B cell (primary cell): ENCODE results near the gene FGFR2. TPM values are rescaled to one million over a fixed set of nuclear protein-coding genes. Genes with fewer than 3 reads are reported as not detected.

ENCODE experiments used
- ATAC-seq: fragments of 200-7000 bp; cut with Tn5 transposase; one replicate; pipeline ENCODE4 v1.10.0; 2021; ENCODE audit warnings: low read depth, mild to moderate bottlenecking, moderate number of reproducible peaks, moderate library complexity
- CTCF ChIA-PET: fragments of 350-600 bp; sonication (Branson Sonifier 250); formaldehyde crosslinking; loops from one replicate; lab custom pipeline; 2021; ENCODE audit warnings: antibody characterized with exemption, inconsistent platforms; lab: Charles Lee
- POLR2A ChIA-PET: fragments of 350-600 bp; sonication (Branson Sonifier 250); formaldehyde crosslinking; loops from one replicate; lab custom pipeline; 2021; ENCODE audit warnings: antibody characterized with exemption; lab: Charles Lee
- DNase-seq: peaks from one replicate; pipeline ENCODE4 v3.0.0; 2013
- H2AFZ ChIP-seq: 2 replicates; pipeline ENCODE4 v1.6.1; 2012; ENCODE audit warnings: mild to moderate bottlenecking, low read depth, low read length; ENCODE audit not compliant: insufficient read depth, poor library complexity, severe bottlenecking
- H3K27ac ChIP-seq, 2 donors: 1 replicate in 1 of 2; 2 replicates in 1 of 2; pipeline ENCODE4 v1.5.1; 2012 to 2013; ENCODE audit warnings: low read length in 2 of 2, mild to moderate bottlenecking in 2 of 2, moderate library complexity in 1 of 2
- H3K27me3 ChIP-seq, 4 experiments: fragments of 200-600 bp in 1 of 4; sonication (generic) in 1 of 4; replicated peaks in 1 of 4; 1 replicate in 2 of 4; 2 replicates in 2 of 4; pipeline versions ENCODE4 v1.6.1 to v1.7.0; 2013 to 2016; ENCODE audit warnings: low read length in 3 of 4, mild to moderate bottlenecking in 2 of 4, mixed read lengths in 1 of 4, moderate library complexity in 1 of 4; ENCODE audit not compliant: insufficient read depth in 4 of 4, control insufficient read depth in 3 of 4; ENCODE audit errors: control extremely low read depth in 1 of 4
- H3K36me3 ChIP-seq, 2 experiments: replicated peaks in 1 of 2; 1 replicate in 1 of 2; 2 replicates in 1 of 2; pipeline versions ENCODE4 v1.6.1 to v1.7.1; 2013; ENCODE audit warnings: low read length in 1 of 2; ENCODE audit not compliant: insufficient read depth in 2 of 2, control insufficient read depth in 1 of 2; ENCODE audit errors: control extremely low read depth in 1 of 2, extremely low read depth in 1 of 2
- H3K4me1 ChIP-seq, 2 donors: fragments of 200-600 bp in 1 of 2; sonication (generic) in 1 of 2; 1 replicate in 1 of 2; 2 replicates in 1 of 2; pipeline versions ENCODE4 v1.5.1 to v1.6.1; 2013 to 2017; ENCODE audit warnings: low read length in 2 of 2; ENCODE audit not compliant: control insufficient read depth in 2 of 2, insufficient read depth in 2 of 2
- H3K4me2 ChIP-seq: replicated peaks from 2 replicates; pipeline ENCODE3; 2012; ENCODE audit warnings: mild to moderate bottlenecking, low read depth, low read length; ENCODE audit not compliant: poor library complexity, severe bottlenecking
- H3K4me3 ChIP-seq, 5 experiments: fragments of 200-600 bp in 1 of 5; sonication (generic) in 1 of 5; 1 replicate in 3 of 5; 2 replicates in 2 of 5; pipeline versions ENCODE4 v1.5.1 to v1.7.0; 2011 to 2016; ENCODE audit warnings: low read length in 4 of 5, mild to moderate bottlenecking in 4 of 5, low read depth in 2 of 5, control low read depth in 1 of 5, moderate library complexity in 1 of 5; ENCODE audit not compliant: insufficient read depth in 1 of 5; ENCODE audit errors: control extremely low read depth in 1 of 5, extremely low read depth in 1 of 5
- H3K79me2 ChIP-seq: fragments of 200-600 bp; sonication (generic); one replicate; pipeline ENCODE4 v1.6.0; 2016; ENCODE audit warnings: low read length; ENCODE audit not compliant: control insufficient read depth, insufficient read depth
- H3K9ac ChIP-seq: fragments of 200-600 bp; sonication (generic); 2 replicates; pipeline ENCODE4 v1.6.1; 2017; ENCODE audit warnings: mild to moderate bottlenecking, low read length, moderate library complexity
- H3K9me3 ChIP-seq, 3 donors: one replicate each; pipeline versions ENCODE4 v1.6.1 to v1.7.1; 2013; ENCODE audit warnings: low read length in 2 of 3; ENCODE audit not compliant: control insufficient read depth in 2 of 3, insufficient read depth in 1 of 3; ENCODE audit errors: control extremely low read depth in 1 of 3
- H4K20me1 ChIP-seq: 2 replicates; pipeline ENCODE4 v1.6.0; 2012; ENCODE audit warnings: mild to moderate bottlenecking, low read length; ENCODE audit not compliant: insufficient read depth, control insufficient read depth, poor library complexity, severe bottlenecking
- H3K27ac Mint-ChIP-seq: one replicate; pipeline ENCODE4 v1.8.0; 2021; ENCODE audit warnings: mixed read lengths
- H3K27me3 Mint-ChIP-seq: one replicate; pipeline ENCODE4 v1.8.0; 2021; ENCODE audit warnings: mixed read lengths
- H3K4me1 Mint-ChIP-seq: one replicate; pipeline ENCODE4 v1.8.0; 2021; ENCODE audit warnings: mixed read lengths
- H3K4me3 Mint-ChIP-seq: one replicate; pipeline ENCODE4 v1.8.0; 2021; ENCODE audit warnings: mixed read lengths
- H3K9me3 Mint-ChIP-seq: one replicate; pipeline ENCODE4 v1.8.0; 2022; ENCODE audit warnings: mixed read lengths; ENCODE audit not compliant: insufficient read depth
- CTCF ChIP-seq: fragments of 200-600 bp; IDR thresholded peaks from one replicate; pipeline ENCODE4 v1.8.0; 2022; ENCODE audit warnings: antibody characterized with exemption, mild to moderate bottlenecking
- EZH2 ChIP-seq: IDR thresholded peaks from 2 replicates; pipeline ENCODE4 v1.6.1; 2012; ENCODE audit warnings: borderline replicate concordance, low read depth, mild to moderate bottlenecking, moderate library complexity, low read length; ENCODE audit not compliant: insufficient read depth, poor library complexity, severe bottlenecking
- WGBS: methylation state at CpG from one replicate; pipeline ENCODE4 v1.1.5; 2013; ENCODE audit warnings: missing lambda C conversion rate; ENCODE audit not compliant: insufficient coverage; 5-methylcytosine and 5-hydroxymethylcytosine counted together
- intact Hi-C: fragments of 100-400 bp; cut with micrococcal nuclease; formaldehyde crosslinking; loops from one replicate; pipeline ENCODE4 v1.10.0; 2022
- polyA plus RNA-seq: library from polyadenylated mRNA; depleted of rRNA; stranded (reverse); fragments of >200 nt; gene quantifications from 2 replicates; pipeline ENCODE4 v1.2.3, GENCODE V29; 2012
- total RNA-seq, 2 donors: library from RNA; stranded (reverse); fragments of 120-200 nt in 1 of 2; gene quantifications; 1 replicate in 1 of 2; 2 replicates in 1 of 2; pipeline versions ENCODE4 v1.2.3 to v1.2.4, GENCODE V29; 2013 to 2022

FGFR2 gene
- total and polyA plus RNA-seq, 2 donors (not counting 1 experiment from before 2014, with no cell fraction given): not detected

GRCh38 chr10:121500701-121501332 is 97.4 kb downstream of the FGFR2 start:
- no peaks in the 10 kb centered on the region for H3K4me1 Mint-ChIP-seq
- Histone ChIP-seq H3K4me2 (no peak overlapping the region), H3K9ac (no peak overlapping the region), H3K9me3 (no peaks in the 10 kb centered on the region), H3K4me3 (no peak overlapping the region), H4K20me1 (no peaks in the 10 kb centered on the region), H3K36me3 (no peaks in the 10 kb centered on the region), H2AFZ (no peak overlapping the region), H3K4me1 (no peaks in the 10 kb centered on the region), H3K79me2 (no peaks in the 10 kb centered on the region), H3K27ac (no peak overlapping the region), H3K27me3 (no peaks in the 10 kb centered on the region)
- ATAC-seq (no peak), DNase-seq (no peak)
- no peaks in the 10 kb centered on the region for H3K27me3 Mint-ChIP-seq
- no peak overlapping the region for H3K4me3 Mint-ChIP-seq
- CTCF ChIA-PET: no interaction called here
- no peaks in the 10 kb centered on the region for H3K9me3 Mint-ChIP-seq
- intact Hi-C loops: no loop called here
- 92% methylated on average over 13 of the region's 16 CpGs for WGBS
- no peak overlapping the region for H3K27ac Mint-ChIP-seq
- TF ChIP-seq CTCF: no peak
- no peak for TF ChIP-seq EZH2
- POLR2A ChIA-PET: no interaction called here

GRCh38 chr10:121497513-121498470 is 100.5 kb downstream of the FGFR2 start:
- POLR2A ChIA-PET: no interaction called here
- Mint-ChIP-seq H3K4me3 (no peak overlapping the region), H3K27me3 (peaks cover 3% of the 10 kb centered on the region), H3K9me3 (no peaks in the 10 kb centered on the region), H3K4me1 (no peaks in the 10 kb centered on the region), H3K27ac (no peak overlapping the region)
- no peaks in the 10 kb centered on the region for H3K9me3 ChIP-seq
- intact Hi-C loops: no loop called here
- H3K4me1 ChIP-seq: no peaks in the 10 kb centered on the region
- no peaks in the 10 kb centered on the region for H4K20me1 ChIP-seq
- CTCF ChIA-PET: no interaction called here
- no peak overlapping the region for H3K4me3 ChIP-seq
- no peak overlapping the region for H3K9ac ChIP-seq
- H3K79me2 ChIP-seq: no peaks in the 10 kb centered on the region
- WGBS: 90% methylated on average over 12 of the region's 14 CpGs
- DNase-seq: no peak
- no peaks in the 10 kb centered on the region for H3K27me3 ChIP-seq
- H3K4me2 ChIP-seq: no peak overlapping the region
- H3K27ac ChIP-seq: no peak overlapping the region
- no peaks in the 10 kb centered on the region for H3K36me3 ChIP-seq
- TF ChIP-seq EZH2: no peak
- no peak for TF ChIP-seq CTCF
- ATAC-seq: no peak
- H2AFZ ChIP-seq: no peak overlapping the region
